Small intestine (tissue), 16 donors: ENCODE measurements around the gene FSIP1. TPM values are rescaled to one million over a fixed set of nuclear protein-coding genes. Genes with fewer than 3 reads are reported as not detected.

ENCODE experiments used
- DNase-seq, 2 donors: peaks; one replicate each; pipeline versions ENCODE4 v3.0.0 to v3.0.0-alpha.2; 2013
- FAIRE-seq: peaks from 2 replicates; lab custom pipeline; 2012; peaks lifted over from hg19 to GRCh38; lab: Jason Lieb, UNC
- H3K27ac ChIP-seq, 3 donors: one replicate each; pipeline ENCODE4 v1.5.1; 2013; ENCODE audit warnings: low read length in 2 of 3, mild to moderate bottlenecking in 2 of 3, control low read depth in 1 of 3, inconsistent platforms in 1 of 3, low read depth in 1 of 3, moderate library complexity in 1 of 3
- H3K27me3 ChIP-seq, 3 donors: one replicate each; pipeline ENCODE4 v1.6.1; 2013; ENCODE audit warnings: low read length in 3 of 3, inconsistent platforms in 1 of 3; ENCODE audit not compliant: control insufficient read depth in 3 of 3, insufficient read depth in 3 of 3
- H3K36me3 ChIP-seq, 3 donors: one replicate each; pipeline ENCODE4 v1.6.1; 2013; ENCODE audit warnings: low read length in 3 of 3, inconsistent platforms in 1 of 3, low read depth in 1 of 3, mild to moderate bottlenecking in 1 of 3, moderate library complexity in 1 of 3; ENCODE audit not compliant: control insufficient read depth in 3 of 3, insufficient read depth in 2 of 3
- H3K4me1 ChIP-seq, 3 donors: one replicate each; pipeline ENCODE4 v1.6.1; 2013; ENCODE audit warnings: low read length in 2 of 3, inconsistent platforms in 1 of 3, low read depth in 1 of 3, mild to moderate bottlenecking in 1 of 3, moderate library complexity in 1 of 3; ENCODE audit not compliant: control insufficient read depth in 3 of 3, insufficient read depth in 2 of 3
- H3K4me3 ChIP-seq, 3 donors: one replicate each; pipeline ENCODE4 v1.5.1; 2013; ENCODE audit warnings: low read length in 3 of 3, control low read depth in 1 of 3, inconsistent platforms in 1 of 3, low read depth in 1 of 3, mild to moderate bottlenecking in 1 of 3, moderate library complexity in 1 of 3
- H3K9me3 ChIP-seq, 2 donors: one replicate each; pipeline ENCODE4 v1.6.1; 2013; ENCODE audit warnings: low read depth in 1 of 2, low read length in 1 of 2; ENCODE audit not compliant: control insufficient read depth in 2 of 2, insufficient read depth in 1 of 2
- WGBS, 3 donors: extraction: QIAGEN DNeasy Blood & Tissue Kit; methylation state at CpG; one replicate each; pipeline ENCODE4 v1.1.7; 2013; 5-methylcytosine and 5-hydroxymethylcytosine counted together
- long read RNA-seq, 10 donors: transcript quantifications; one replicate each; lab custom pipeline, GENCODE V29; 2026
- polyA plus RNA-seq, 4 donors: library from polyadenylated mRNA; stranded (reverse) in 3 of 4; unstranded in 1 of 4; fragments of 200-250 nt in 3 of 4; fragments of 120-200 nt in 1 of 4; gene quantifications; one replicate each; pipeline versions ENCODE4 v1.2.1 to v1.2.3, GENCODE V29; 2013
- donor health status: healthy with polysubstance abuse.
- donor health status: control.
- donor health status: control.
- donor health status: Bipolar disorder and iron deficiency.
- donor health status: healthy.

Gene FSIP1
- polyA plus RNA-seq: under 1 TPM in 2 of 4 donors, not detected in 2; 0.12 to 0.72 TPM
- long read RNA-seq, donor 1: 0 reads
- long read RNA-seq, donor 2: 0 reads
- long read RNA-seq, donor 3: 0 reads
- long read RNA-seq, donor 4: 0 reads
- long read RNA-seq, donor 5: 0 reads
- long read RNA-seq, donor 6: 0 reads
- long read RNA-seq, donor 7: 0 reads
- long read RNA-seq, donor 8: 0 reads
- long read RNA-seq, donor 9: 0 reads
- long read RNA-seq, donor 10: 0 reads

DNA sequence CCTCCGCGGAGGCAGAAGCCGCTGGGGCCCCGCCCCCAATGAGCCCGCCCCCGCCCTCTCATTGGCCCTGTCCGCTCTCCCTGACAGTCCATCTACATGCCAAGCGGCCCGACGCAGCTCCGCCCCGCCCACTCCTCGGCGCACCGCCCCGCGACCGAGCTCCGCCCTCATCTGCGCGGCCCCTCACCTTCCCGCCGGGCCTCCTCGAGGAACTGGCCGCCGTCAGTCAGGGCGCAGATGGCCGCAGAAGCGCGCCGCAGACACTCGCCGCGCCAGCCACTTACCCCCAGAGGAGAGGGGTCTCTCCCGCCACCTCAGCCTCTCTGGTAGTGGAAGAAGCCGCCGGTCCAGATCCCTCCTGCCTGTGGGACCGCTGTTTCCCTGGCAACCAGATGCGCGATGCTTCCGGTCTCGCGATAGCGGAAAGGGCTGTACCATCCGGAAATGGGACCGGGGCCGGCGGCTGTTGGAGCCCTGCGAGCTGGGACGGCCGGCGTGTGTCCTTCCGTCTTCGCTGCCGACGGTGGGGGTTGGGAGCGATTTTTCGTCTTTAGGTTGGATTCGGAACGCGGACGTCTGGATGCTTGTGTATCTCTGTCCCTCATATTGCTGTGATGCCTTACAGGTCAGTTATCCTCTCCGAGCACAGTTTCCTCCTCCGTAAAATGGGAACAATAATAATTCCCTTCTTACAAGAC lies at the start of gene FSIP1:
TSS of gene FSIP1 (minus strand) at position 401 of the 698 bp plus-strand sequence. CDS start 6,317 bp downstream, outside the sequence.
- DNase-seq (peak; percentile 96 to 99), FAIRE-seq (no peak)
- WGBS, 3 donors: 0 to 1% (median 0%) methylated on average over 64 of the region's 64 CpGs
- Histone ChIP-seq H3K36me3 (no peaks in the 10 kb centered on the region), H3K4me3 (peak within 1 kb of the TSS; percentile 58 to 85 (median 58)), H3K4me1 (peaks cover 2 to 3% (median 3%) of the 10 kb centered on the region in 3 donors), H3K27me3 (no peaks in the 10 kb centered on the region), H3K9me3 (no peaks in the 10 kb centered on the region), H3K27ac (peak within 1 kb of the TSS; percentile 53 to 88 (median 69))

DNA sequence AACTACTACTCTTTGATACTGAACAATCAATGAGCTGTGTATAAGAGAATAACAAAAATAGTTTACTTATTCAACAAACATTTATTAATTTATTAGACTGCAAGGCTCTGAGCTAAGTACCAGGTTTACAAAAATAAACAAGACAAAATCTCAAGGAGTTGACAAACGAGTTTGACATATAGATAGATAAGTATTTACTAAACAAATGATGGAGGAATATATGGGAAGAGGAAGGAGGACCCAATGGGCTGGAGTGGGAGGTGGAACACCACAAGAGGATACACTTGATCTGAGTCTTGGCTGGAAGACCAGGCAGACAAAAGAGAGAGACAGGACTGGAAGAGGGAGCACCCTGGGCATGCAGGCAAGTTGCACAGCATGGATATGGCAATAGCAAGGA lies 47.5 kb upstream of the FSIP1 start:
- no peaks in the 10 kb centered on the region for H3K9me3 ChIP-seq
- DNase-seq (no peak), FAIRE-seq (no peak)
- no peaks in the 10 kb centered on the region for H3K27me3 ChIP-seq
- whole genome bisulfite sequencing, 3 donors: 12 to 23% (median 14%) methylated on average over 1 of the region's 1 CpG
- no peaks in the 10 kb centered on the region for H3K36me3 ChIP-seq
- H3K4me3 ChIP-seq: no peak overlapping the region
- H3K27ac ChIP-seq: no peak overlapping the region
- no peaks in the 10 kb centered on the region for H3K4me1 ChIP-seq

DNA sequence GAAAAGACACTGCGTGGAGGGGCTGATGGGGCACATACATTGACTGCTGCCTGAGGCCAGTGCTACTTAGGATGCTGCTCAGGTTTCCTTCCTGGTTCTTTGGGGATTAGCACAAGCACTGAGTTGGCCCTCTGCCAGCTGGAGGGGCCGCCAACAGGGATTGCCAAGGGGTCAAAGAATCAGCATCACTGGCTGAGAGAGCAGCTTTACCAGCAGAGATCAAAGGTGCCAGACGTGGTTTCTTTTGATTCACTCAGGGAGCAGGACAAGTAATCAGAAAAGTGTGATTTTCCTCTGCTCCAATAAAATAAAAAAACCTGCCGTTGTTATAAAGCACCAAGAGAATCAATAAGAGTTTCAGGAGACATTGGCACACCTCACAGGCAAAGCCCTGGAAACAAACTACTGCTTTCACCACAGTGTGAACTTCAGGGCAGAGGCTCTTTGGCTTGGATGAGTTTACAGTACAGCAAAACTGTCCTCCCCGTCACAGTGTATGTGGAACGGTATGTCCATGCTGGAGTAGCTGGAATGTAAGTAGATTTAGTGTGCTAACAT lies 45.8 kb upstream of the FSIP1 start:
- H3K27ac ChIP-seq: no peak overlapping the region
- FAIRE-seq: no peak
- 20 to 51% (median 43%) methylated on average over 6 of the region's 6 CpGs for WGBS, 3 donors

DNA sequence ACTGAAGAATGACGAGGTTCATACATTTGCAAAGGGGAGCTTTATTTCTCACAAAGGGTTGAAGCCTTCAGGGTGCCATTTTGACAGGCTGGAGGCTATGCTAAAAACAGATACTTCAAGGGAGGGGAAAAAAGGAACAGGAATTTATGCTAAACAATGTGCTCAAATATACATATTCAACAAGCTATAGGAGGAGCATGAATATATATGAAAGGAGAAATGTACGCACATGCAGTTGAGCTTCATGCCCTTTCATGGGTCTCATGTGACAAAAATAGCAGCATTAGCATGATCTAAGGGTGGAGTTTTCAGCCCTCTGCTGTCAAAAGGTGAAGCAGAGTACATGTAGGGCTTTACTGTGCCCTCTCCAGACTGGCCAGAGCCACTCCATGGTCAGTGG lies 44.3 kb upstream of the FSIP1 start:
- no peak for FAIRE-seq
- Histone ChIP-seq H3K9me3 (no peaks in the 10 kb centered on the region), H3K27me3 (no peaks in the 10 kb centered on the region), H3K4me3 (no peak overlapping the region), H3K36me3 (no peaks in the 10 kb centered on the region), H3K27ac (no peak overlapping the region), H3K4me1 (no peaks in the 10 kb centered on the region)
- WGBS, 3 donors: 91 to 96% (median 94%) methylated on average over 2 of the region's 2 CpGs
- no peak for DNase-seq

More for the DNA sequence above, 45.8 kb upstream of the FSIP1 start:
- DNase-seq: peak; percentile 4 to 27
- Histone ChIP-seq H3K27me3 (no peaks in the 10 kb centered on the region), H3K9me3 (no peaks in the 10 kb centered on the region), H3K36me3 (no peaks in the 10 kb centered on the region), H3K4me3 (no peak overlapping the region), H3K4me1 (no peaks in the 10 kb centered on the region)

DNA sequence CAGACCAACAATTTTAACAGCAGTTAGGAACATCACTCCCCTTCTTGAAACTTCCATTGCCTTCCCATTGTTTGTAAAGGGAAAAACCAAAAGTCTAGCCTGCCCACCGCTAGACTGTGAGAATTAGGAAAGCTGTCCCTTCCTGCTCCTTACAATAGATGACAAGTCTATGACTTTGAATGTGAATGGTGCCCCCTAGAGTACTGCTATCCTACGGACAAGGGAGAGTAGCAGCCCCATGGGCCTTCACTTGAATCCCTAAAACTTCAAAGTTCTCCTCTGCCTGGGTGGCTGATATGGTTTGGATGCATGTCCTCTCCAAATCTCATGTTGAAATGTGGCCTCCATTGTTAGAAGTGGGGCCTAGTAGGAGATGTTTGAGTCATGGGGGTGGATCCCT lies 41.0 kb upstream of the FSIP1 start:
- Histone ChIP-seq H3K4me1 (no peaks in the 10 kb centered on the region), H3K27me3 (no peaks in the 10 kb centered on the region), H3K36me3 (no peaks in the 10 kb centered on the region), H3K27ac (no peak overlapping the region), H3K4me3 (no peak overlapping the region), H3K9me3 (no peaks in the 10 kb centered on the region)
- WGBS, 3 donors: 84 to 90% (median 89%) methylated on average over 2 of the region's 2 CpGs
- no peak for DNase-seq
- no peak for FAIRE-seq

DNA sequence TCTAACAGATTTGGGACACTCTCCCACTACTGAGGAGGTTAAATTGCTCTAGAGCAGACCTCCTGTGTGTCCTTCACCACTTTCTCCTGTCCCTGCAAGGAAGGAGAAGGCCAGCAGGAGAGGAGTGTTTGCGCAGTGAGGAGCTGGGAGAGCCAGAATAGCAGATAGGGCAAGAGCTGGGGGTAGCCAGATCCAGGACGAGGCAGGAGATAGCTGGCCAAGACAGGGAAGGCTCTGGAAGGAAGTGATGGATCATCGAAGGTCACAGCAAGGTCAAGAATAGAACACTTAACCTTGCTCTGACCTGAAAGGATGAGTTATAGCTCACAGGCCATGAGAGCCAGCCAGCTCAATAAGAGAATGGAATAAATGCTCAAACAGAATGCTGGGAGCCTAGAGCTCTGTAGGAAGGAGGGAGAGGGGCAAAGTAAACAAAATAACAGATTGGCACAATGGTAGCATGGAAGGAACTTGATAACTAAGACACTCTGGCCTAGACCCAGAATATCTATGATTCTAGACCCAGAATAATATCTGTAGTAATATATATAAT lies 37.5 kb upstream of the FSIP1 start:
- H3K4me1 ChIP-seq: no peaks in the 10 kb centered on the region
- no peak for FAIRE-seq
- H3K36me3 ChIP-seq: no peaks in the 10 kb centered on the region
- no peak overlapping the region for H3K27ac ChIP-seq
- no peak for DNase-seq
- H3K9me3 ChIP-seq: no peaks in the 10 kb centered on the region
- H3K4me3 ChIP-seq: no peak overlapping the region
- WGBS, 3 donors: 41 to 60% (median 43%) methylated on average over 3 of the region's 3 CpGs
- H3K27me3 ChIP-seq: peaks cover 0 to 4% (median 0%) of the 10 kb centered on the region in 3 donors

DNA sequence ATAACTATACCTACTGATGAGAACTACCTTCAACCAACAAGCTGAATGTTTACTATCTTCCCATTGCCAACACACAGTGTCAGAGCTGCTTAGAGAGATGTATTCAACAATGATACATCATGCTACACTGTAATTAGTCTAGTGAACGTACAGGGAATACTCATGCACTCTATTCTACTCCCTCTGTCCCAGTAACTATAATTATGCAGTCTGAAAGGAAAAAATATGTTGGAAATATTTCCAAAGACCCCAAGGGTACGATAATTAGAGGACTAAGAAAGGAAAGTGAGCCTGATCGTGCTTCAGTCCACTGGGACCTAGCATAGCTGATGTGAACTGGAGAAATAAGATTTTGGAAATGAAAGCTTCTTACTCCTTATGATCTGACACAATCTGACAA lies 36.9 kb upstream of the FSIP1 start:
- Histone ChIP-seq H3K4me1 (no peaks in the 10 kb centered on the region), H3K36me3 (no peaks in the 10 kb centered on the region), H3K4me3 (no peak overlapping the region), H3K9me3 (no peaks in the 10 kb centered on the region), H3K27ac (no peak overlapping the region), H3K27me3 (peaks cover 0 to 4% (median 0%) of the 10 kb centered on the region in 3 donors)
- FAIRE-seq (no peak), DNase-seq (no peak)
- WGBS, 3 donors: 60 to 83% (median 66%) methylated on average over 3 of the region's 3 CpGs

DNA sequence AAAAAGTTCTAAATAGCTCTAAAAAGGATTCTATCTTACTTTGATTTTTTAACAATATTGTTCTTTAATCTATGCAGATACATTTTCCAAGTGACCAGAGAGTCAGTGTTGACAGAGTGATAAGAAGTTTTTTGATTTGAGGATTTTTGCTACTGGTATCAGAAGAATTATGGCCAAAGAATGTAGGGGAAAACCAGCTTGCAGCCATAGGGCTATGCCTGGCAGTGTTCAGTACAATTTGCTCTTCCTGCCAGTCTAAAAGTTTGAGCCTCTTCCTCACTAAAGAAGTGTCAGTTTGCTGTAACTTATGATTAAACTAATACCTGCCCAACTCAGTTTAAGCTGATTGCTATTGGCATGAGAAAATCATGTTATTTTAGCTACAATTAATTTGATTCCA lies 35.3 kb upstream of the FSIP1 start:
- no peaks in the 10 kb centered on the region for H3K9me3 ChIP-seq
- no peak for DNase-seq
- no peaks in the 10 kb centered on the region for H3K4me1 ChIP-seq
- H3K27me3 ChIP-seq: peaks cover 0 to 4% (median 0%) of the 10 kb centered on the region in 3 donors
- H3K27ac ChIP-seq: no peak overlapping the region
- H3K4me3 ChIP-seq: no peak overlapping the region
- no peaks in the 10 kb centered on the region for H3K36me3 ChIP-seq
- FAIRE-seq: no peak
